HG03521 (cell line): ENCODE measurements around the gene FAM78B.

ENCODE experiments used
- ATAC-seq: cut with Tn5 transposase; IDR thresholded peaks from one replicate; pipeline ENCODE4 v1.9.1; 2021; ENCODE audit warnings: mild to moderate bottlenecking, moderate library complexity; ENCODE audit not compliant: unreplicated experiment

FAM78B gene

DNA sequence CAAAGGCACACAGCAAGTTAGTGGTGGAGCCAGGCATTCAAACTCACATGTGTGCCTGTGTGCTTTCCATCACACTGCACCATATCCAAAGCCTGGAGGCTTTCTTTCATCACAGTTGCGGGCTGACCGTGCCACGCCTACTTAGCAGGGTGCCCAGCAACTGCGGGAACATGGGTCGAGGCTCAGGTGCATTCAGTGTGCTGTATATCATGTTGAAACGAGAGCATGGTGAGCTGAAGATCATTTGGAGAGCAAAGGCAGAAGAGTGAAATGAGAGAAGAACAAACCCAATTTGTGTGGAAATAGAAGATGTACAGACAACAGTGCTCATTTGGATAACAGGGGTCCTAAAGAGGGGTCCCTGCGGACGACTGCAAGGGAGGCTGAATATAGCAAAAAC, 46.5 kb downstream of the FAM78B start:
- no peak for ATAC-seq

DNA sequence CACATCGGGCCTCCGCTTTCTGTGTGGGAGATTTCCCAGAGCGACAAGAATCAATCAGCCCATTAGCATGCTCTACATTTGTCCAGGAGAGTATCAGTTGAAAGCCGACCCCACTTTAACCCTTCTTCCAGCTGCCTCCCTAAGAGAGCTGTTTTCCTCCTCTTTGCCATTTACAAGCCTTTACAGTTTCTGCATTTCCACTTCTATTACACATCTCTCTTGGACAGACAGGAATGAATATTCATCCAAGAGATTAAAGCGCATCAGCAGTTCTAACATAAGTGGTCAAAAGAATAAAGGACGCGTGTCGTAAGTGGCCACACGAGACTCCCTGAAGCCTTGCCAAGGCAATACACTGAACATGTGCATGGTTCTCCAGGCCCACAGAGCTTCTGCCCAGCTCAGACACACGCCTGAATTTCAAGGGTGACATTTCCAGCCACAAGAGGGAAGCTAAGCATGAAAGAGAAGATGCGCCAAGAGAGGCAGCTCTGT, 47.3 kb downstream of the FAM78B start:
- no peak for ATAC-seq

DNA sequence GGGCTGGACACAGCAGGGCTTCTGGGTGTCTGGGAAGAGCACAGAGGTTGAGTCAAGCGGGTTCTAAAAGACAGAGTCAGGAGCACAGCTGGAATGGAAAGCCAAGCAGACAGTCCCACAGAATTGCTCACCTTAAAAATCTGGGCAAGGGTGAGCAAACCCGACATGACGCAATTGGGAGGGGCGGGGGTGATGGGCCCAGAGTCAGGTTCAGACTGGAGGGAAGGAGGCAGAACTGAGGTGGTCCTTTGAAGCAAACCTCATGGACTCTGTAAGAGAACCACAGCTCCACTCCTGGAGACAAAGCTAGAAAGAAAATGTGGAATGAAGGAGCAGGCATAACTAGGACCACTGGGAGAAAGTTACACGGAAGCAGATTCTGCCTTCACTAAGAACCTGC, 49.0 kb downstream of the FAM78B start:
- no peak for ATAC-seq

DNA sequence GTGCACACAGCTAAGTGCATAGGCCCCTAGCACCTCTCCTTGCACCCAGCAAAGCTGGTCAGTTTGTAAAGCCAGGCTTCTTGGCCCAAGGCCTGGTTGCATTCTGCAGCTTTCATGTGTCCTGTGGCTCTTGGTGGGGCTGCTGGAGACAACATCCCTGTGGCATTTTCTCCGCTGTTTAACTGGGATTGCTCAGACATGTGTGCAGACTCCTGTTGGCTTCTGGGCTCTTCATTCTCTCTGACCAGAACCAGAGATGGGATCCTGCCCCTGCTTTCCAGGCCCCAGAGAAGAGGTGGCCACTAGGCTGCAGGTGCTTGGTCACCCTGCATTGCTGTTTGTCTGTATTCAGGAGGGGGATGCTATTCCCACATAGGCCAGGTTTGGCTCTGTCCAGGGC, 50.8 kb downstream of the FAM78B start:
- no peak for ATAC-seq

DNA sequence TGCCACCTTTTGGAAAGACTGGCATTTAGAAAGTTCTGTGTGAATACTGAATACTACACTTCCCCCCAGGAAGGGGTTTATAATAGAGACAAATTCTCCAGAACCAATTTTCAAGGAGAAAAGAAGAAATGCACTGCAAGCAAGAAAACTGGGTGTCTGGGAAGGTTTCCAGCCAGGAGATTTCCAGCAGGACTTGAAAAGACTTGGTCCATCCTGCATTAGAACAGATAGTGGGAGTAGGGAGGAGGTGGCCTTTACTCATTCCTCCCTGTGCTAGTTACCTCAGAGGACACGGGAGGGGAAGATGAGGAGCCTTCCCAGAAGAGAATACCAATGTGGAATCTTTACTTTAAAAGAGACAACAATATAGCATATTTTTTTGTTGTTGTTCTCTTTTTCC, 52.4 kb downstream of the FAM78B start:
- ATAC-seq: no peak

DNA sequence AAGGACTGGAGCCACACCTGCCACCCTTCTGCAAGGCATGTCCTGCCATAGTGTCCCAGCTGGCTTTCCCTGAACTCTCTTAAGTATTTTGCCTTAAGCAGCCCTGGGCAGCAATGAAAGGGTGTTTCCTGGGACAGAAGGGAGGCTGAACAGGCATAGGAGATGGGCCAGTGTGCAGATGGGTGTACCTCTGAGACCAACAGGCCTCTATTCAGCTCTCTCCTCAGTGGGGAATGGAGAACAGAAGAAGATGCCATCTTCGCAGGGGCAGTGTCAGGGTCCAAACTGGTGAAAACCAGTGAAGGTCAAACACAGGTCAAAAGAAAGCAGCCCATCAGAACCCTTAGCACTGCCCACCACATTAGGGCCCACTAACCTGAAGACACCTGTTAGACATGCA, 53.2 kb downstream of the FAM78B start:
- no peak for ATAC-seq

DNA sequence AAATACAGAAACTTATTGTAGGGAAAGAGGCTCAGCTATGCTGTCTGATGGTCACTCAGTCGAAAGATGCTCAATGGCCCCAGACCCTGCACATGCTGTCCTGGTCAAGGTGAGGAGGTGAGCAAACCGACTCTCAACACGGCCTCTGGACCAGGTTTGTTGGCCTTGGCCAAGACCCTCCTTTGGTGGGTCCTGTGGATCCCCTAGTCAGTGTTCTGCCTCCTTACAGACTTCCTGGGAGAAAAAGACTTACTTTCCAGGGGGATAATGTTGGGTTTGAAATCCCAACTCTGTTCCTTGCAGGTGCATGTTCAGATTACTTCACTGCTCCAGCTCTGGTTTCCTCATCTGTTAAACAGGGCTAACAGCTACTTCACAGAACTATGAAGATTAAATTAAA, 53.8 kb downstream of the FAM78B start:
- ATAC-seq: no peak

DNA sequence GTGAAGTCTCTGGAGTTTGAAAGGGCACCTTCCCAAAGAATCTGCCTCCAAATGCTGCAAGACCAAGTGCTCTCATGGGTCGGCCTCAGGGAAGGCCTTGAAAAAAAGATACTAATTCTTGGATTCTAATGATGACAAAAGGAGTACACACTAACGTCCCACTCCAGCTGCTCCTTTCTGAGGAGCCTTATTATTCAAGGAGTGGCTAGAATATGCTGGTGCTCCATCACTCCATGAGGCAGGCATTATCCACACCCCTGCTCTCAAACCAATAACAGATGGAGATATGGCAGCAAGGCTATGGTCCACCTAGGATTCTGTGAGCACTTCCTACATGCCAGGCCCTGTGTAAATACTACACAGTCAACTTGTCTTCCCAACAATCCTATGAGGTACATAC, 54.4 kb downstream of the FAM78B start:
- no peak for ATAC-seq

DNA sequence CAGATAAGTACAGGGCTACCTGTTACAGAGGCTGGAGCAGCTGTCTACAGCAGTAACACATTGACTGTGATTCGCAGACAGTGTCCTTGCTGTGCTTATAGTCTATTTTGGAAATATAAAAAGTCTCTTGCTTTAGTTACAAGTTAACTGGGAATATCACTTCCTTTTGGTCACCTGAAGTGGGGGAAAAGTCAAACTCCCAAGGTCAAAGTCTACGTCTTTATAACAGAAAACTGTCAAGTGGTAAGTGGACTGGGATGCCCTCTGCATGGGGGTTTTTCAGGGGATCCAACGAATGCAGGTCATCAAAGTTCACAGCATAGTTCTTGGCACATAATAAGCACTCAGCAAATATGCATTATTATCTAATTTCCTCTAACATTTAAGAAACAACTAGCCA, 55.4 kb downstream of the FAM78B start:
- ATAC-seq: no peak

DNA sequence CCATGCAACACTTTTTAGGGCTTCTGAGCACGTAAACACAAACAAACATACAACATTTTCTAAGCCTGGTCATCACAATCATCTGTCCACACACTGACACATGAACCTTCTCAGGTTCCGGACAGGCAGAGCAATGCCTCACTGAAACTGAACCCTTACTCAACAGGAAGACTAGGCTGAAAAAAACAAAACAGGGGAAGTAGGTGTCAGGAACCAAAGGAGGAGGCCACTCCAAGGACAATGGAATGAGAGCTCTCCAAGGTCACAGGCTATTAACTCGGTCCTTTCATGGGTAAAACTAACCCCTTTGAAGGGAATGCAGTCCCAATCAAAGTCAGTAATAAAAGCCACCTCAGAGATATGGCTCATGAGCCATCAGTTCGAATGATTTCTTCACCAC, 76.6 kb downstream of the FAM78B start:
- no peak for ATAC-seq

DNA sequence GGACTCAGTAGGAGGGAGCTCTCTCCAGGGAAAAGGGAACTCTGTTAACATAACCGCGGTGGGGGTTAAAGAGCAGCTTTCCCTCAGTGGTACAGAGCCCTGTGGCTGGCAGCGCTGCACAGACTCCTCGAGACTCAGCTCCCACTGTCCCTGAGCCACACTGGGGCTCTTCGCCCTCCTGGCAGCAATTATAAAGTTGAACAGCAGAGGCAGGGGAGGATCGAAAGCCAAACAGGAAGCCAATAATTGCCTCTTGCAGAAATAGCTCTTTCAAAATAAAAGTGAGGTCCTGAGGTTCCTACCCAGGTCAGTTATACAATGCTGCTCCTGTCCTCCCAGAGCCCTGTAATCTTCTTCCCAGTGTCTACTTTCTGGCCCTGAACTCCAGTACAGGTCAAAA, 77.0 kb downstream of the FAM78B start:
- peak; percentile 76 for ATAC-seq

DNA sequence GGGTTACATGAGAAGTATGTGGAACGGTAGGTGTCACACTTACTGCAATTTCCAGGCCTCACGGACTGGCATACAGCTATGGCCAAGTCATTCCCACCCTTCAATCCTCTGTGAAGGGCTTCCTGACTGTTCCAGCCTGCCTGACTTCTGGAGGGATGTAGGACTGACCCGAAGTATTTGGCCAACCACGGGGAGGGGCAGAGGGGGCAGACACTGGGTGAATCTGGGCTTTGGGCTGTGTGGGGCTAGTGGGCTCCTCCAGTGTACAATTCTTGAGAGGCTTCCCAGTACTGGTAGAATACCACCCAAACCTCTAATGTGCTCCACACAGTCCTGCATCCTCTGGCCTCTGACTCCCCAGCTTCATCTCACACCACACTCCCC, 78.2 kb downstream of the FAM78B start:
- ATAC-seq: no peak

DNA sequence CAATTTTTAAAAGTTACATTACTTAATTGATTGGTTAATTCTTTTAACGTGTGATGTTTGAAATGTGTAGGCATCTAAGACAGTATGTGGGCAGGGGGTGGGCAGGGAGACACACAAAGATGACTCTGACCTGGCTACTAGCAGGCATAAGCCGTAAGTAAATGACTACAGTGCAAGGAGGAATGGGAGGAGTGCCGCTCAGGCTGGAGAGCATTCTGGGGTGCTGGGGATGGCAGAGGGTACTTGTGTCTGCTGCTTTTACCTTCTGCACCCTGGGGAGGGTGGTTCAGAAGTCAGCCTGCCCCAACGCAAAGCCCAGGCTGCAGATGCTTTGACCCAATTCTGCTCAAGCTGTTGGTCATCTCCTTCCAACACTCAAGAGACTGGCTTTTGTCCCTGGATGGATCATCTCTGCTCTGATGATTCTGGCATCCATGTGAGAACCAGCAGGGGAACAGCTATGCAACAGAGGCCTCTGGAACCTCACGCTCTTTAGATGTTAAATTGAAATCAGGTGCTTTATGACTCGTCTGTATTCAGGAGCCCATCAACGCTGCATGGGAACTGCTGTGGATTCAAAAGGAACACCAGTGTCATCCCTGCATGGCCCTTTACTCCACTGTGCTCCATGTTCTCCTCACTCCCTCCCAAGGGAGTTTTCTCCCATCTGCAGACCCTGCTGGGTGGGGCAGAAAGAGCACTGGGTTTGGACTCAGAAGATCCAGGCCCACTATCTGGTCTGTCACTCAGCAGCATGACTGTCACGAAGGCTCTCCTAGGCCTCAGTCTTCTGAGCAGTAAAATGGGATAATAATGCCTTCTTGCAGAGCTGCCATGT, 78.8 kb downstream of the FAM78B start:
- ATAC-seq: no peak

DNA sequence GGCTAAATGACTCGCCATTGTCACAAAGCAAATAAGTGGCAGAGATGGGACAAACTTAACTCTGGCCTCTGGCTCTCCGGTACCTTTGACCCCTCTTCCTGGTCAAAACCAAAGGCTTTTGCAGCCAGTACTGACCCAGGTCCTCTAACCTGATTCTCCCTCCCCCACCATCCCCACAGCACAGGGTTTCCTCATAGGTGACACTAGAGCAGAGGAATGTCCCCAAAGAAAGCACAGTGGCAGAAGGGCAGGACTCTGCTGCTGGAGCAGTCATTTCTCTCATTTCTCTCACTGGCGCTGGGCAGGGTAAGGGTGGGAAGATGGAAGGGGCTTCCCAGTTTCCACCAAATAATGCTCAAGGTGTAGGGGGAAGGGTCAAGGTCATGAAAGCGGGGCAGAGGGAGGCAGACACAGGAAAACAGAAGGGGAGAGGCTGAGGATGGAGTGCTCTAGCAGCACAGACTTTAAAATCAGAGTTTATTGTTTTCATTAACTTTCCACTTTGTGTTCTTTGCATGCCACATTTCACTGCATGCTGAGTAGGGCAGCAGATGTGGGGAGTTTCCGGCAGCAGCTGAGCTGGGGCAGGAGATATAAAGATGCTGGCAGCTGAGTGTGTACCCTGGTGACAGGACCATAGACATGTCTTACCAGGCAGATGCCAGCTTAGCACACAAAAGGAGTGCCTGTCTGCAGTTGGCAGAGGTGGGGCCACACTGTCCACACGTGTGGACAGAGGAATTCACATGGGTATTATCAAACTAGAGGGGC, 80.5 kb downstream of the FAM78B start:
- no peak for ATAC-seq

DNA sequence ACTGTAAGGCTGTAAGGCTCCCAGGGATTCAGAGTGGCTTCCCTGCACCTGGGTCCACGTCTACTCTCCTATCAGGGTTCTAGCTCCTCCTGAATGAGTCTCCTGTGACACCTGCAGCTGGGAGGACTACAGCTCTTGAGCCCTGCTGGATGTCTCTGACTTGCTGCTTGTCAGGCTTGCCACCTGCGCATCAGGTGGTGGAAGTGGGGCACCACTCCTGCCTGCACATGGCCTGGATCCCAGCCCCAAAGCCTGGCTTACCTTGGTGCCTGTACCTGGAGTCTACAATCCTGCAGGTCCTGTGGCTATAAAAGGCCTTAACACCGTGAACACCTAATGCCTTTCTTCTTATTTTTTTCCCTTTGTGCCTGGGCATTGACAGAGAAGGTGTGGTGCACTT, 82.2 kb downstream of the FAM78B start:
- no peak for ATAC-seq

DNA sequence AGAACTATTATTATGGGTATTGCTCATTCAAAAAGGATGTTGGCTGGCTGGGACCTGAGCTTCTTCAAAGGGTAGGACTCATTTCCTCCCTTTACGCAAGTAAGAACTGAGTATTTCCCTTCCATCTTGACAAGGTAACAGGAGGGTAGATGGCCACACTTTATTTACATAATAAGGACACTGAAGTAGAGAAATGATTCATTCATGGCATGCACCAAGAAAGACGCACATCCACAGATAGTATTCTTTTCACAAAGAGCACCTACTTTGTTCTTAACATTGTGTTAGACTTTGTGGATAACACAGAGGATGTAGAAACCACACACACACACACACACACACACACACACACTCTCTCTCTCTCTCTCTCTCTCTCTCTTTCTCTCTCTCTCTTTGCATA, 82.9 kb downstream of the FAM78B start:
- ATAC-seq: peak; percentile 63

DNA sequence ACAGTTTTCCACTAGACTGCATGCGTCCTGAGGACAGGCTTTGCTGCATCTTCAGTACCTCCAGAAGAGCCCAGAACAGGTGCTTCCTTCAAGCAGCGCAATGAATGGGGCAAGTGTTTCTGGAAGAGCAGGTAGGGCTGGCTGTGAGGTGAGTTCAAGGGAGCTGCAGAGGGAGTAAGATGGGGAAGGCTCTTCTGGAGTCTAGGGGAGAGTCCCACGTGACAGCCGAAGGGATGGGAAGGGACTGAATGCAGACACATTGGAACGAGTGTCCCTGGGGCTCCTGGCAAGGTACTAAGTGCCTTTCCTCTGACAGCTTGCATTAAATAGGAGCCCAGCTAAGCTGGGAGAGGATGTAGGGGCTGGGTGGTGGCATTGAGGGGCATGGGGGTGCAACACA, 84.2 kb downstream of the FAM78B start:
- no peak for ATAC-seq

DNA sequence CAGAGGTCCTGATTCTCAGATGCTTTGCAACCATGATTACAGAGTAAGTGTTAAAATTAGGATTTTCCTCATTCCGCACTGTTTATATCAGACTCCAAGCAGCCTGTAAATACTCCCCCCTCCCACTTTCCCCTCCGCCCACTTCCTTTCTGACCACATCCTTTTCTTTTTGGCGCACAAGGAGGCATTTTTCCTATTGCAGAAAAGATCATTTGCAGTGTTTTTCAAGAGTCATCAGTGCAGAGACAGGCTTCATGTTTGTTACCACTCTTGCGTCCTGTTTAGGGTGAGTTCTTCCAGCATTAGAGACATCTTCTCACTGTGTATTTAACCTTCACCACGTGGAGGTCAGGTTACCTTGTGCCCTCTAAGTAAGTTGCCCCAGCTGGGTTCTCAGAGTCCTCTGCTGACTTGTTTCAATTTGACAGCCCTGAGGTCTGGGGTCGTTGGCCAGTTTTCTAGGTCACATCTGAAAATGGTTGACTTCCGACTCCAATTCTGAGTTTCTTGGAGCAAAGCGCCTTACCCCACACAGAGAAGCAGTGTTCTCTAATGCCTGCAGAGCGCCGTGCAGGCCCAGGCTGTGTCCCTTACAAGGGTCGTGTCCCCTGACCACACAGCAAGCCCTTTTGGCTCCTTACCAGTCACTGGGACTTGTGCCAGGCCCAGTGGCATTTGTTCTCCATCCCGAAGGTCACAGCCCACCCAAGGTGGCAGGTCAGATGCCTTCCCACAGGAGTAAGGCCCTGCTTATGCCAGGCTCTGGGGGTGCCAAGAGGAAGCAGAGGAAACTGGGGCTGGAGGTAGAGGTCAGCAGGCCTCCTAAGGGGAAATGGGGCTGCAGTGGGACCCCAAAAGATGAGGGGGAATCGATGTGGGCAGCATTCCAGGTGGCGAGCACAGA, 85.6 kb downstream of the FAM78B start:
- ATAC-seq: no peak

DNA sequence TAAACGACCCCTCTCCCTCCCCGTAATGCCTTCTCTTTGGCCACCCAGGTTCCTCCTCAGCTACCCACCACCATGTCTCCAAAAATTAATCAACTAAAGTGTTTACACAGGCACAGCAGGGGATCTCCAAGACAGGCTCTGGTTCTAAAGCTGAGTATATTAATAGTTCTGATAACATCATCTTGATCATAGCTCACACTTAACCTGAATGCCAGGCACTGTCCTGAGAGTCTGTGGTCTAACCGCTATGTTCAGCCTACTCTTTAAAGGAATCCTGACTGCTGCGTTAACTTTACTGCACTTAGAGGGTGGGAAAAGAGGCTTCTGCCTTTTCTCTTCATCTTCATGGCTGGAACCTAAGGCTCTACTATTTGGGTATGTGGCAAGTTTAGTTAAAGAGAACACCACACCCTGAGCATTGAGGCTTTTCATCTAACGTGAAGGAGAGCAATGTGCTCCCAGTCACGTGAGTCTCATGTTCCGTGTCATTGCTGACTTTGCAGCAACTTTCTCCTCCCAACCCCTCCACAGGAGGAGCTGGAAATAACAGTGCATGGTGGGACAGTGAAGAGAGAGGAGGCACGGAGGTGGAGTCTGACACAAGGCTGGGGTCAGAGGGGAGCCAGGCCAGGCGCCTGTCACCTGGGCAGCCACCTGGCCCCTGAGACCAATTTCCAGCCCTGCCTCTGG, 86.4 kb downstream of the FAM78B start:
- no peak for ATAC-seq

DNA sequence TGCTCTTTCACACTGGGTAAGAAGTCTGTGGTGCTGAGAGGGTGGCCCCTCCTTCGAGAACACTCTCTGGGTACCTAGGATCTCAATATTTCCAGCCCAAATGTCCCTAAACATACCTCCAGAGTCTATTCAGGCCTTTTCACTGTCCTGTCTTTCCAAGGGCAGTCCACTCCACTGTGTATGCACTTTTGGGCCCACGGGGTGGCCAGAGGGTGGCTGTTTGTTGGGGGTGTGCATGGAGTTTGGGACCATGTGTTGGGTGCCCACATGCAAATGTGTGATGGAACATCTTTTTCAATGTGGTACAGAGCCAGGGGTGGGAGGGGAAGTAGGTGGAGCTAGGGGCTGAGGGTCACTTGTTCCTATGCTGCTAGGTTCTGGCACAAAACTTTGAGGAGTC, 87.5 kb downstream of the FAM78B start:
- no peak for ATAC-seq

DNA sequence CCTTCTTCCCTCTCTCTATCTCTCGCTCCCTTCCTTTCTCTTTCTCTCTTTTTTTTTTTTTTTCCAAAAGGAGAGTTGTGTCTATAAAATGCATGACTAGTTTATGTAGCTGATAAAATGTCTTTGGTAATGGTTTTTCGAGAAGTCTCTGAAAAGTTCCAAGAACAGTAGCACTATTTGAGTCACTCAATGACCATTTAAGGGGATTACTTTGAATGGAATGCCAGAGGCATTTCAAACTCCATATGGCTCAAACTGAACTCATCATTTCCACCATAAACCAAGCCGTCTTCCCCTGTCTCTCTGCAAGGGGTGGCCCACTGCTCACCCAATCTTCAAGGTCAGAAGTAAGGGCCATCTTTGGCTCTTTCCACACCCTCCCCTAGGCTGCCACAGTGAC, 93.3 kb downstream of the FAM78B start:
- ATAC-seq: no peak
